ENCODE results near the gene ARHGEF3.
A peak's percentile ranks its signal among the peaks of the same experiment; 100 is the strongest.

Gene ARHGEF3

GRCh38 chr3:56769116-56769707 is 32.5 kb downstream of the ARHGEF3 start:
- Histone ChIP-seq H3K27me3 (ENCODE audit: insufficient read depth, insufficient read length) (peaks cover 23% of the 10 kb centered on the region), H3K9ac (ENCODE audit: insufficient read length, low read depth) (no peak overlapping the region), H3K9me3 (ENCODE audit: insufficient read depth, low read length) (no peaks in the 10 kb centered on the region), H3K4me3 (ENCODE audit: insufficient read length, low read depth) (no peak overlapping the region), H3K36me3 (ENCODE audit: insufficient read depth, insufficient read length, low read length) (peaks cover 10% of the 10 kb centered on the region), H3K4me1 (ENCODE audit: insufficient read depth, insufficient read length) (no peaks in the 10 kb centered on the region)
- TF ChIP-seq YY1 (IDR thresholded peaks at IDR 0.05; ENCODE audit: insufficient read depth, insufficient read length) (no peak), SUZ12 (IDR thresholded peaks at IDR 0.05; ENCODE audit: extremely low read depth, insufficient read depth, insufficient read length) (no peak), ZNF274 (IDR thresholded peaks at IDR 0.05; ENCODE audit: low read depth, low read length) (no peak)
- no peak for DNase-seq (ENCODE audit: low read depth, low spot score)

- no peaks in the 10 kb centered on the region for H3K9me3 ChIP-seq (ENCODE audit: insufficient read depth, low read length)
- no peak overlapping the region for H3K9ac ChIP-seq (ENCODE audit: insufficient read length, low read depth)
- H3K4me1 ChIP-seq (ENCODE audit: insufficient read depth, insufficient read length), result no peaks in the 10 kb centered on the region
- DNase-seq (ENCODE audit: low read depth, low spot score), result no peak
- H3K27me3 ChIP-seq (ENCODE audit: insufficient read depth, insufficient read length), result peaks cover 44% of the 10 kb centered on the region
- TF ChIP-seq ZNF274 (IDR thresholded peaks at IDR 0.05; ENCODE audit: low read depth, low read length) (no peak), SUZ12 (IDR thresholded peaks at IDR 0.05; ENCODE audit: extremely low read depth, insufficient read depth, insufficient read length) (no peak), YY1 (IDR thresholded peaks at IDR 0.05; ENCODE audit: insufficient read depth, insufficient read length) (no peak)
- H3K4me3 ChIP-seq (ENCODE audit: insufficient read length, low read depth), result no peak overlapping the region
- H3K36me3 ChIP-seq (ENCODE audit: insufficient read depth, insufficient read length, low read length), result no peaks in the 10 kb centered on the region
Measured at GRCh38 chr3:56764904-56765547, 36.7 kb downstream of the ARHGEF3 start.

GRCh38 chr3:56764184-56764583 is 37.6 kb downstream of the ARHGEF3 start:
- no peaks in the 10 kb centered on the region for H3K9me3 ChIP-seq (ENCODE audit: insufficient read depth, low read length)
- TF ChIP-seq ZNF274 (IDR thresholded peaks at IDR 0.05; ENCODE audit: low read depth, low read length) (no peak), SUZ12 (IDR thresholded peaks at IDR 0.05; ENCODE audit: extremely low read depth, insufficient read depth, insufficient read length) (no peak), YY1 (IDR thresholded peaks at IDR 0.05; ENCODE audit: insufficient read depth, insufficient read length) (no peak)
- no peak for DNase-seq (ENCODE audit: low read depth, low spot score)
- no peaks in the 10 kb centered on the region for H3K4me1 ChIP-seq (ENCODE audit: insufficient read depth, insufficient read length)
- H3K36me3 ChIP-seq (ENCODE audit: insufficient read depth, insufficient read length, low read length), result no peaks in the 10 kb centered on the region
- H3K27me3 ChIP-seq (ENCODE audit: insufficient read depth, insufficient read length), result peaks cover 40% of the 10 kb centered on the region
- H3K4me3 ChIP-seq (ENCODE audit: insufficient read length, low read depth), result no peak overlapping the region
- no peak overlapping the region for H3K9ac ChIP-seq (ENCODE audit: insufficient read length, low read depth)

- no peak for TF ChIP-seq SUZ12 (IDR thresholded peaks at IDR 0.05; ENCODE audit: extremely low read depth, insufficient read depth, insufficient read length)
- no peak for TF ChIP-seq ZNF274 (IDR thresholded peaks at IDR 0.05; ENCODE audit: low read depth, low read length)
- no peak for TF ChIP-seq YY1 (IDR thresholded peaks at IDR 0.05; ENCODE audit: insufficient read depth, insufficient read length)
- Histone ChIP-seq H3K9me3 (ENCODE audit: insufficient read depth, low read length) (no peaks in the 10 kb centered on the region), H3K9ac (ENCODE audit: insufficient read length, low read depth) (no peak overlapping the region), H3K27me3 (ENCODE audit: insufficient read depth, insufficient read length) (peaks cover 37% of the 10 kb centered on the region), H3K36me3 (ENCODE audit: insufficient read depth, insufficient read length, low read length) (no peaks in the 10 kb centered on the region), H3K4me1 (ENCODE audit: insufficient read depth, insufficient read length) (no peaks in the 10 kb centered on the region), H3K4me3 (ENCODE audit: insufficient read length, low read depth) (no peak overlapping the region)
- peak; percentile 63 for DNase-seq (ENCODE audit: low read depth, low spot score)
Measured at GRCh38 chr3:56763233-56763632, 38.5 kb downstream of the ARHGEF3 start.

- Histone ChIP-seq H3K4me3 (ENCODE audit: insufficient read length, low read depth) (no peak overlapping the region), H3K36me3 (ENCODE audit: insufficient read depth, insufficient read length, low read length) (no peaks in the 10 kb centered on the region), H3K9ac (ENCODE audit: insufficient read length, low read depth) (no peak overlapping the region), H3K4me1 (ENCODE audit: insufficient read depth, insufficient read length) (no peaks in the 10 kb centered on the region), H3K27me3 (ENCODE audit: insufficient read depth, insufficient read length) (peaks cover 37% of the 10 kb centered on the region), H3K9me3 (ENCODE audit: insufficient read depth, low read length) (no peaks in the 10 kb centered on the region)
- DNase-seq (ENCODE audit: low read depth, low spot score), result no peak
- no peak for TF ChIP-seq YY1 (IDR thresholded peaks at IDR 0.05; ENCODE audit: insufficient read depth, insufficient read length)
- TF ChIP-seq ZNF274 (IDR thresholded peaks at IDR 0.05; ENCODE audit: low read depth, low read length), result no peak
- no peak for TF ChIP-seq SUZ12 (IDR thresholded peaks at IDR 0.05; ENCODE audit: extremely low read depth, insufficient read depth, insufficient read length)
Measured at GRCh38 chr3:56762718-56763117, 39.0 kb downstream of the ARHGEF3 start.

- Histone ChIP-seq H3K4me1 (ENCODE audit: insufficient read depth, insufficient read length) (no peaks in the 10 kb centered on the region), H3K27me3 (ENCODE audit: insufficient read depth, insufficient read length) (peaks cover 37% of the 10 kb centered on the region), H3K9me3 (ENCODE audit: insufficient read depth, low read length) (no peaks in the 10 kb centered on the region), H3K36me3 (ENCODE audit: insufficient read depth, insufficient read length, low read length) (no peaks in the 10 kb centered on the region), H3K4me3 (ENCODE audit: insufficient read length, low read depth) (no peak overlapping the region), H3K9ac (ENCODE audit: insufficient read length, low read depth) (no peak overlapping the region)
- DNase-seq (ENCODE audit: low read depth, low spot score), result no peak
- TF ChIP-seq SUZ12 (IDR thresholded peaks at IDR 0.05; ENCODE audit: extremely low read depth, insufficient read depth, insufficient read length) (no peak), ZNF274 (IDR thresholded peaks at IDR 0.05; ENCODE audit: low read depth, low read length) (no peak), YY1 (IDR thresholded peaks at IDR 0.05; ENCODE audit: insufficient read depth, insufficient read length) (no peak)
Measured at GRCh38 chr3:56761887-56762651, 39.7 kb downstream of the ARHGEF3 start.

- H3K4me3 ChIP-seq (ENCODE audit: insufficient read length, low read depth), result no peak overlapping the region
- peaks cover 30% of the 10 kb centered on the region for H3K27me3 ChIP-seq (ENCODE audit: insufficient read depth, insufficient read length)
- no peaks in the 10 kb centered on the region for H3K4me1 ChIP-seq (ENCODE audit: insufficient read depth, insufficient read length)
- no peak for DNase-seq (ENCODE audit: low read depth, low spot score)
- no peaks in the 10 kb centered on the region for H3K36me3 ChIP-seq (ENCODE audit: insufficient read depth, insufficient read length, low read length)
- no peaks in the 10 kb centered on the region for H3K9me3 ChIP-seq (ENCODE audit: insufficient read depth, low read length)
- H3K9ac ChIP-seq (ENCODE audit: insufficient read length, low read depth), result no peak overlapping the region
- TF ChIP-seq SUZ12 (IDR thresholded peaks at IDR 0.05; ENCODE audit: extremely low read depth, insufficient read depth, insufficient read length) (no peak), YY1 (IDR thresholded peaks at IDR 0.05; ENCODE audit: insufficient read depth, insufficient read length) (no peak), ZNF274 (IDR thresholded peaks at IDR 0.05; ENCODE audit: low read depth, low read length) (no peak)
Measured at GRCh38 chr3:56761023-56761422, 40.7 kb downstream of the ARHGEF3 start.

All from NT2/D1 (cell line).